ENCODE results near the gene NCKAP1.

NCKAP1 gene

GRCh38 chr2:182943339-182943738 is 94.9 kb downstream of the NCKAP1 start:
- Histone ChIP-seq H3K4me1 (ENCODE audit: control insufficient read depth, insufficient read depth, low read length) (peaks cover 2% of the 10 kb centered on the region), H3K27me3 (replicated peaks; ENCODE audit: control insufficient read depth, insufficient read depth, low read length) (no peaks in the 10 kb centered on the region), H3K9ac (ENCODE audit: low read length) (no peak overlapping the region), H3K4me3 (ENCODE audit: low read length) (no peak overlapping the region), H3K36me3 (ENCODE audit: control insufficient read depth, insufficient read depth, low read length, severe bottlenecking) (peaks cover 80% of the 10 kb centered on the region), H3K9me3 (ENCODE audit: control insufficient read depth, low read length) (no peaks in the 10 kb centered on the region)
- DNase-seq (ENCODE audit: low read depth) = no peak

- peaks cover 5% of the 10 kb centered on the region for H3K4me1 ChIP-seq (ENCODE audit: control insufficient read depth, insufficient read depth, low read length)
- H3K27me3 ChIP-seq (replicated peaks; ENCODE audit: control insufficient read depth, insufficient read depth, low read length) = no peaks in the 10 kb centered on the region
- H3K4me3 ChIP-seq (ENCODE audit: low read length) = no peak overlapping the region
- no peaks in the 10 kb centered on the region for H3K9me3 ChIP-seq (ENCODE audit: control insufficient read depth, low read length)
- no peak for DNase-seq (ENCODE audit: low read depth)
- no peak overlapping the region for H3K9ac ChIP-seq (ENCODE audit: low read length)
- peaks cover 85% of the 10 kb centered on the region for H3K36me3 ChIP-seq (ENCODE audit: control insufficient read depth, insufficient read depth, low read length, severe bottlenecking)
These were observed 95.5 kb downstream of the NCKAP1 start for GRCh38 chr2:182942756-182943155.

- peaks cover 8% of the 10 kb centered on the region for H3K4me1 ChIP-seq (ENCODE audit: control insufficient read depth, insufficient read depth, low read length)
- no peak overlapping the region for H3K4me3 ChIP-seq (ENCODE audit: low read length)
- DNase-seq (ENCODE audit: low read depth) = peak; percentile 35
- H3K27me3 ChIP-seq (replicated peaks; ENCODE audit: control insufficient read depth, insufficient read depth, low read length) = no peaks in the 10 kb centered on the region
- H3K36me3 ChIP-seq (ENCODE audit: control insufficient read depth, insufficient read depth, low read length, severe bottlenecking) = peaks cover 84% of the 10 kb centered on the region
- H3K9me3 ChIP-seq (ENCODE audit: control insufficient read depth, low read length) = no peaks in the 10 kb centered on the region
- no peak overlapping the region for H3K9ac ChIP-seq (ENCODE audit: low read length)
These were observed 96.3 kb downstream of the NCKAP1 start for GRCh38 chr2:182941919-182942318.

- Histone ChIP-seq H3K9me3 (ENCODE audit: control insufficient read depth, low read length) (no peaks in the 10 kb centered on the region), H3K36me3 (ENCODE audit: control insufficient read depth, insufficient read depth, low read length, severe bottlenecking) (peaks cover 84% of the 10 kb centered on the region), H3K27me3 (replicated peaks; ENCODE audit: control insufficient read depth, insufficient read depth, low read length) (no peaks in the 10 kb centered on the region), H3K4me1 (ENCODE audit: control insufficient read depth, insufficient read depth, low read length) (peaks cover 8% of the 10 kb centered on the region), H3K9ac (ENCODE audit: low read length) (no peak overlapping the region), H3K4me3 (ENCODE audit: low read length) (no peak overlapping the region)
- no peak for DNase-seq (ENCODE audit: low read depth)
These were observed 97.0 kb downstream of the NCKAP1 start for GRCh38 chr2:182941121-182941722.

GRCh38 chr2:182937870-182938269 is 100.4 kb downstream of the NCKAP1 start:
- DNase-seq (ENCODE audit: low read depth) = no peak
- H3K27me3 ChIP-seq (replicated peaks; ENCODE audit: control insufficient read depth, insufficient read depth, low read length) = no peaks in the 10 kb centered on the region
- no peaks in the 10 kb centered on the region for H3K9me3 ChIP-seq (ENCODE audit: control insufficient read depth, low read length)
- H3K4me3 ChIP-seq (ENCODE audit: low read length) = no peak overlapping the region
- H3K4me1 ChIP-seq (ENCODE audit: control insufficient read depth, insufficient read depth, low read length) = peaks cover 8% of the 10 kb centered on the region
- H3K36me3 ChIP-seq (ENCODE audit: control insufficient read depth, insufficient read depth, low read length, severe bottlenecking) = peaks cover 92% of the 10 kb centered on the region
- no peak overlapping the region for H3K9ac ChIP-seq (ENCODE audit: low read length)

- Histone ChIP-seq H3K36me3 (ENCODE audit: control insufficient read depth, insufficient read depth, low read length, severe bottlenecking) (peaks cover 87% of the 10 kb centered on the region), H3K27me3 (replicated peaks; ENCODE audit: control insufficient read depth, insufficient read depth, low read length) (no peaks in the 10 kb centered on the region), H3K4me3 (ENCODE audit: low read length) (no peak overlapping the region), H3K9ac (ENCODE audit: low read length) (no peak overlapping the region), H3K9me3 (ENCODE audit: control insufficient read depth, low read length) (no peaks in the 10 kb centered on the region), H3K4me1 (ENCODE audit: control insufficient read depth, insufficient read depth, low read length) (peaks cover 10% of the 10 kb centered on the region)
- DNase-seq (ENCODE audit: low read depth) = no peak
These were observed 104.6 kb downstream of the NCKAP1 start for GRCh38 chr2:182933629-182934028.

GRCh38 chr2:182929972-182930371 is 108.3 kb downstream of the NCKAP1 start:
- no peak overlapping the region for H3K4me3 ChIP-seq (ENCODE audit: low read length)
- no peak overlapping the region for H3K9ac ChIP-seq (ENCODE audit: low read length)
- peaks cover 7% of the 10 kb centered on the region for H3K4me1 ChIP-seq (ENCODE audit: control insufficient read depth, insufficient read depth, low read length)
- H3K36me3 ChIP-seq (ENCODE audit: control insufficient read depth, insufficient read depth, low read length, severe bottlenecking) = peaks cover 88% of the 10 kb centered on the region
- no peaks in the 10 kb centered on the region for H3K27me3 ChIP-seq (replicated peaks; ENCODE audit: control insufficient read depth, insufficient read depth, low read length)
- H3K9me3 ChIP-seq (ENCODE audit: control insufficient read depth, low read length) = no peaks in the 10 kb centered on the region
- DNase-seq (ENCODE audit: low read depth) = no peak

- Histone ChIP-seq H3K4me1 (ENCODE audit: control insufficient read depth, insufficient read depth, low read length) (peaks cover 21% of the 10 kb centered on the region), H3K9me3 (ENCODE audit: control insufficient read depth, low read length) (no peaks in the 10 kb centered on the region), H3K4me3 (ENCODE audit: low read length) (no peak overlapping the region), H3K9ac (ENCODE audit: low read length) (no peak overlapping the region), H3K27me3 (replicated peaks; ENCODE audit: control insufficient read depth, insufficient read depth, low read length) (no peaks in the 10 kb centered on the region), H3K36me3 (ENCODE audit: control insufficient read depth, insufficient read depth, low read length, severe bottlenecking) (peaks cover 90% of the 10 kb centered on the region)
- peak; percentile 65 for DNase-seq (ENCODE audit: low read depth)
These were observed 114.0 kb downstream of the NCKAP1 start for GRCh38 chr2:182924306-182924705.

GRCh38 chr2:182921234-182921633 is 117.0 kb downstream of the NCKAP1 start:
- no peak for DNase-seq (ENCODE audit: low read depth)
- H3K9ac ChIP-seq (ENCODE audit: low read length) = no peak overlapping the region
- H3K4me1 ChIP-seq (ENCODE audit: control insufficient read depth, insufficient read depth, low read length) = peaks cover 39% of the 10 kb centered on the region
- H3K9me3 ChIP-seq (ENCODE audit: control insufficient read depth, low read length) = no peaks in the 10 kb centered on the region
- H3K36me3 ChIP-seq (ENCODE audit: control insufficient read depth, insufficient read depth, low read length, severe bottlenecking) = peaks cover 74% of the 10 kb centered on the region
- no peaks in the 10 kb centered on the region for H3K27me3 ChIP-seq (replicated peaks; ENCODE audit: control insufficient read depth, insufficient read depth, low read length)
- no peak overlapping the region for H3K4me3 ChIP-seq (ENCODE audit: low read length)

- Histone ChIP-seq H3K4me1 (ENCODE audit: control insufficient read depth, insufficient read depth, low read length) (peaks cover 45% of the 10 kb centered on the region), H3K4me3 (ENCODE audit: low read length) (no peak overlapping the region), H3K9ac (ENCODE audit: low read length) (no peak overlapping the region), H3K36me3 (ENCODE audit: control insufficient read depth, insufficient read depth, low read length, severe bottlenecking) (peaks cover 71% of the 10 kb centered on the region), H3K27me3 (replicated peaks; ENCODE audit: control insufficient read depth, insufficient read depth, low read length) (no peaks in the 10 kb centered on the region), H3K9me3 (ENCODE audit: control insufficient read depth, low read length) (no peaks in the 10 kb centered on the region)
- no peak for DNase-seq (ENCODE audit: low read depth)
These were observed 117.6 kb downstream of the NCKAP1 start for GRCh38 chr2:182920631-182921056.

GRCh38 chr2:182920089-182920488 is 118.2 kb downstream of the NCKAP1 start:
- Histone ChIP-seq H3K9ac (ENCODE audit: low read length) (no peak overlapping the region), H3K4me3 (ENCODE audit: low read length) (no peak overlapping the region), H3K9me3 (ENCODE audit: control insufficient read depth, low read length) (no peaks in the 10 kb centered on the region), H3K27me3 (replicated peaks; ENCODE audit: control insufficient read depth, insufficient read depth, low read length) (no peaks in the 10 kb centered on the region), H3K4me1 (ENCODE audit: control insufficient read depth, insufficient read depth, low read length) (peaks cover 50% of the 10 kb centered on the region), H3K36me3 (ENCODE audit: control insufficient read depth, insufficient read depth, low read length, severe bottlenecking) (peaks cover 66% of the 10 kb centered on the region)
- DNase-seq (ENCODE audit: low read depth) = no peak

Data from adipocyte (in vitro differentiated cells).